Activated CD8-positive, alpha-beta memory T cell treated with anti-CD3 and anti-CD28 coated beads for 1 hour (primary cell): ENCODE measurements around the gene EMX1.

Experiments used
- DNase-seq, 2 donors: peaks; one replicate each; pipeline ENCODE4 v3.0.0-alpha.2; 2020; ENCODE audit warnings: low read depth in 1 of 2; ENCODE audit errors: extremely low read depth in 1 of 2

EMX1 gene

GRCh38 chr2:72974436-72974754, 57.1 kb downstream of the EMX1 start:
- no peak for DNase-seq

- DNase-seq: no peak
Measured at GRCh38 chr2:72975017-72975416, 57.7 kb downstream of the EMX1 start.

GRCh38 chr2:72979896-72980295, 62.6 kb downstream of the EMX1 start:
- DNase-seq: no peak

GRCh38 chr2:72980535-72981217, 63.4 kb downstream of the EMX1 start:
- DNase-seq: no peak

GRCh38 chr2:72981536-72981935, 64.2 kb downstream of the EMX1 start:
- no peak for DNase-seq

GRCh38 chr2:72982219-72982618, 64.9 kb downstream of the EMX1 start:
- DNase-seq: no peak

GRCh38 chr2:72982781-72983499, 65.6 kb downstream of the EMX1 start:
- no peak for DNase-seq

- no peak for DNase-seq
Measured at GRCh38 chr2:72983500-72984161, 66.3 kb downstream of the EMX1 start.

GRCh38 chr2:72984172-72984671, 66.9 kb downstream of the EMX1 start:
- no peak for DNase-seq
